PC-9 (cell line): ENCODE data around the gene OR6B1.

Source experiments
- CTCF ChIP-seq: fragments of 200-600 bp; sonication (generic); conservative IDR thresholded peaks from 2 replicates; pipeline ENCODE4 v1.6.1; 2017; ENCODE audit warnings: mixed run types, antibody characterized with exemption, mild to moderate bottlenecking, moderate library complexity
- EZH2 ChIP-seq: fragments of 200-600 bp; sonication (generic); IDR thresholded peaks from 2 replicates; pipeline ENCODE4 v1.8.0; 2017; ENCODE audit warnings: antibody characterized with exemption, low read depth

- TF ChIP-seq EZH2 (no peak), CTCF (no peak)
Observed at GRCh38 chr7:143965280-143965679, 34.8 kb upstream of the OR6B1 start.
